Endometrial microvascular endothelial cells (primary cell): ENCODE measurements around the gene FGFRL1. TPM values are rescaled to one million over a fixed set of nuclear protein-coding genes. Genes with fewer than 3 reads are reported as not detected.
"Not testable (repeated sequence)": the region's sequence is repeated elsewhere in the genome, so short reads cannot be mapped to it uniquely, and the experiment has no call there.

Source experiments
- in situ Hi-C: cut with HindIII; loops from 2 replicates; pipeline ENCODE4 v1.10.0; 2017; ENCODE audit warnings: low sequenced_read_pairs, low pct_unique_long_range_greater_than_20kb; ENCODE audit errors: inconsistent ontology term
- total RNA-seq: library from RNA; depleted of rRNA; stranded (reverse); fragments of >200 nt; gene quantifications from one replicate; pipeline ENCODE4 v1.2.3, GENCODE V29; 2015; ENCODE audit errors: inconsistent ontology term

Gene FGFRL1
- total RNA-seq, 1 donor from 2014 or later, result 11.9 TPM

DNA sequence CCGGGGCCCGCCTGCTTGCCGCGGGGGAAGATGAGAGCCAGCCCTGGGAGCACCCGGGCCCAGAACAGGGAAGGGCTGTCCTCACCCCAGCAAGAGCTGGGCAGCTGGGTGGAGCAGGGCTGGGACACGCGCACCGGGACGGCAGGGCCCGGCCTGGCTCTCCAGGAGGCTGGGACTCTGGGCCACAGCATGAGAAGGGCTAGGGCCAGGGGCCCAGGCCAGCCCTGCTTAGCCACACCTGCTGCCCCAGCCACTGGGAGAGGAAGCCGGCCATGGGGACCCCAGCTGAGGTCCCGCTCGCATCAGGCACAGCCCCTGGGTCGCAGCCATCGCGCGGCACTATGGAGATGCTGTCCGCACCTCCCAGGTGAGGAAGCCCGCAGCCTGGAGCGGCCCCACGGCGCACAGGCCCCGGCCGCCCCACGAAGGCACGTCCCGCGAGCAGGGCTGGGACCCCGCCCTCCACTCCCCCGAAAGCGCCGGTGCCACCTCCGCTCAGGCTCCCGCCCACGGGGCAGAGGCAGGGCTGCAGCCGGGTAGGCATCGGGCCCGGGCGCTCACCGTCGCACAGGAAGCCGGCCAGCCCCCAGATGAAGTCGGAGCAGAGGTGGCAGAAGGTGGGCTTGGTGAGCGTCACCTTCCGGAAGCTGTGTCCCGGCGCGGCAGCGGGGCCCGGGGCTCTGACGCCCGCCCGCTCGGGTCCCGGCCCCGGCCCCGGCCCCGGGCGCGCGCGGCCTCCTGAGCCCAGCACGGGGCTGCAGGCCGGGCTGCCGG is 38.6 kb upstream of the FGFRL1 start:
- in situ Hi-C loops, result loop anchor here (5.0 kb wide), 1 partner anchor 41 kb away; the partner anchor contains the start of genes GAK and TMEM175

DNA sequence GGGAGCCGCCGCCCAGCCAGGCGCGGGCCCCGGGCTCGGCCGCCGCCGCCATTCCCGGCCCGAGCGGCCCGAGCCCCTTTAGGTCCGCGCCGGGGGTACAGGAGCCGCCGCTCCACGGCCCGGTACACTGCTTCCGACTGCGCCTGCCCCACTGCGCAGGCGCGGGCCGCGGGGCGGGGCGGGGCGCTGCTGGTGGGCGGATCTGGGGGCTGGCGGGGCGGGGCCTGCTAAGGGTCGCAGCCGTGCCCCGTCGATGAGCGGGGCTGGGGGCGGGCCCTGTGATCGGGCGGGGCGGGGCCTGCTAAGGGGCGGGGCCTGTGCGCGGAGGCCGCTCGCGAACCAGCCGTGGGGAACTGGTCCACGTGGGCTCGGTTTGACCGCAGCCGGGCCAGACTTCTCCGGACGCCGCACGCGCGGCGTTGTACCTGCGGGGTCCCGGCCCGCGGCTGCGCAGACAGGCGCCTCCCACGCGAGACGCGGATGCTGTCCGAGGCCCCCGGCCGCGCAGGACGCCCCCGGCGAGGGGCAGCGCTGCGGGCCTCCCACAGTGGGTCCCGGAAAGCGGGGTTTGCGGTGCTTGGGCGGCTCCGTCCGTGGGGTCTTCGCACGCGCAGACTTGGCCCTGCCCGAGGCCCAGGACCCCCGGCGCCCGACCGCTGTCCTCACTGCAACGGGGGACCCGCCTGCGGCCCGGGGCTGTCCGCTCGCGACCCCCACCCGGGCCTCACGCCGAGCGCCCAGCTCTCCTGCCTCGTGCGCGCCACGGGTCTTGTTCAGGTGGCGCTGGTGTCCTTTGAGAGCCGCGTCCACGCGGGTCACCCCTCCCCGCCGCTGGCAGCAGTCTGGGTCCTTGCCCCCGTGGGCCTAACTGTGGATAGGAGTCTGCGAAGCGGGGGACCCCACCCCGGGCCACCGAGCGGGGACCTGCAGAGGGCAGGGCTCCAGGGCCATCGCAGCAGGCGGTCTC is 37.7 kb upstream of the FGFRL1 start, which contains the start of gene DGKQ:
Gene DGKQ, minus strand, starts transcription at position 139 of the 967 bp plus-strand sequence. Its CDS starts 87 bp downstream, at position 52.
- in situ Hi-C loops, result loop anchor here (5.0 kb wide), 1 partner anchor 41 kb away; the partner anchor contains the start of genes GAK and TMEM175

DNA sequence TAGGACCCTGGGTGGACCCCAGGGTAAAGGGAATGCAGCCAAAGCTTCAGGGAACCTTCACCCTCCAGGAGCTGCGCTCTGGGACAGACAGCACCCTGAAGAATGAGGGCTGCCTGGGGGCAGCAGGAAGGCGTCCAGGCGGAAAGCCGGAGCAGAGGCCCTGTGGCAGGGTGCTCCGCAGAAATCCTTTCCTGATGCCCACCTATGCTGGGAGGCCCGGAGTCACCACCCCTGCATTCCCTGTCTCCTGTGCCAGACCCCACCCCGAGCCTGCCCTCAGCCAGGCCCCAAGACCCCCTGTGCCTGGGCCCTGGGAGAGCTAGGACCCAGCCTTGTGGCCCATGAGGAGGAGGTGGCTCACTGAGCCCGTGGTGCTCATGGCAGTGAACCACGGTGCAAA is 36.8 kb upstream of the FGFRL1 start:
- in situ Hi-C loops, result loop anchor here (5.0 kb wide), 1 partner anchor 42 kb away; the partner anchor contains the start of genes GAK and TMEM175

DNA sequence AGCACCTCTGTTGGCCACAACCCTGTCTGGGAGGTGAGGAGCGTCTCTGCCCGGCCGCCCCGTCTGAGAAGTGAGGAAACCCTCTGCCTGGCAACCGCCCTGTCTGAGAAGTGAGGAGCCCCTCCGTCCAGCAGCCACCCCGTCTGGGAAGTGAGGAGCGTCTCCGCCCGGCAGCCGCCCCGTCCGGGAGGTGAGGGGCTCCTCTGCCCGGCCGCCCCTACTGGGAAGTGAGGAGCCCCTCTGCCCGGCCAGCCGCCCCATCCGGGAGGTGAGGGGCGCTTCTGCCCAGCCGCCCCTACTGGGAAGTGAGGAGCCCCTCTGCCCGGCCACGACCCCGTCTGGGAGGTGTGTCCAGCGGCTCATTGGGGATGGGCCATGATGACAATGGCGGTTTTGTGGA is 35.4 kb upstream of the FGFRL1 start:
- in situ Hi-C loops, result not testable (repeated sequence)

DNA sequence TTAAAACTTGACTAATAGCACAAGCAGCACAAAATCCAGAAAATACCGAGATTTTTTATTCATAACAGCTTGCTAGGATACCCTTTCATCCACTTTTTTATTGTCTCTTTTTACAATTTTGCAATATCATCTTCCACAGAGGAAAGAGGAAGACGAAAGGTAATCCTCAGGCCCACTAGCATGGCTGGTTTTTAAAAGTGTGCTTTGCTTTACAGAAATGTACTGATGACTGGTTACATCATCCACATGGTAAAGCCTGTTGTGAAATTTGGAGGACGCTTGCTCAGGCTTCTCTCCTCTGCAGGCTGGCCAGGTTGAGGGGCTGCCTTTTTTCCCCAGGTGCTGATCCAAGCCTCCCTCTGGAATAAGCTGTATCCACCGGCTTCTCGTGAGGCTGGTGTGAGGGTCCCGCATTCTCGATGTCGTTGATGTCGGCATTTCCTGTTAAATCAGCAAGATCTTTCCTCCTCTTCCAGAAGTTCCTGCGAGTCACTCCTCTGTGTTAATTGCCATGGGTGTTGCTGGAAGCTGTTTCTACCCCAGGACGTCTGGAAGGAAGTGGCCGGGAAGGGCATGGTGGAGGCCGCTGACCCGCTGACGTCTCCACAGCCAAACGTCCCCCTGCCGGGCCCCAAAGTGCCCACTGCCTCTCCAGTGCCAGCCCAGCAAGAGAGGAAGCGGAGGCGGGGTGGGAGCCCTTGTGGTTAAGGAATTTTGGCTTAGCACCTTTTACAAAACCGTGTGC is 32.3 kb upstream of the FGFRL1 start:
- in situ Hi-C loops, result no loop called here

DNA sequence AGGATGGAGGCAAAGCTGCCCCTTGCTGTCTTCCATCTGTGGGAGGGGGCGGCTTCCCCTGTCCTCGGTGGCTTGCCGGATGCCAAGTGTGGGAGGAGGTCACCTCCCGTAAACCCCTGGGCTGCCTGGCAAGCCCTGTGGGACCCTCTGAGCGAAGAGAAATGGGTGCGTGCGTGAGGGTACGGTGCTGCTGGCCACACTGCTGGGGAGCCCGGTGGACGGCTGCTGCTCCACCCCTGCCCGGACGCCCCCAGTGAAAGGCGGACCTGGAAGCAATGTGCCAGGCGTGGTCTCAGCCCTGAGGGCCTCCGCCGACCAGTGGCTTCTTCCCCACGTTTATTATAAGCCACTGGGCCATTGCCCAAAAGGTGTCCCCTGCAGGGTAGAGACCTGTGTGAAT is 29.1 kb upstream of the FGFRL1 start:
- in situ Hi-C loops, result no loop called here

DNA sequence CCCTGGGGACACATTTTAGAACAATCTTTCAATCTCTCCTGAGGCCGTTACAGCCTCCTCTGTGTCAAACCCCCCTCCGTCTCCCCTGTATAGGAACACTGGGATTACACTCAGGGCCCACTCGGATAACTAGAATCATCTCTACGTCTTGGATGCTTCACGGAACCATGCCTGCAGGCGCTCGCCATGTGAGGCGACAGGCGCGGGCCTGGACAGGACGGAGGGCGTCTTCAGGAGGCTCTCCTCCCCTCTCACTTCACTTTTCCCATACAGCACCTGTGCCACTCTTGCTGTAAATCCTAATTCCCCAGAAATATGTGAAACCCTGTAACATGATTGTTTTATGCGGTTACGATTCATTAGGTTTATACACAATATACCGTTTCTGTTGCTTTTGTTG is 28.6 kb upstream of the FGFRL1 start:
- in situ Hi-C loops, result no loop called here

DNA sequence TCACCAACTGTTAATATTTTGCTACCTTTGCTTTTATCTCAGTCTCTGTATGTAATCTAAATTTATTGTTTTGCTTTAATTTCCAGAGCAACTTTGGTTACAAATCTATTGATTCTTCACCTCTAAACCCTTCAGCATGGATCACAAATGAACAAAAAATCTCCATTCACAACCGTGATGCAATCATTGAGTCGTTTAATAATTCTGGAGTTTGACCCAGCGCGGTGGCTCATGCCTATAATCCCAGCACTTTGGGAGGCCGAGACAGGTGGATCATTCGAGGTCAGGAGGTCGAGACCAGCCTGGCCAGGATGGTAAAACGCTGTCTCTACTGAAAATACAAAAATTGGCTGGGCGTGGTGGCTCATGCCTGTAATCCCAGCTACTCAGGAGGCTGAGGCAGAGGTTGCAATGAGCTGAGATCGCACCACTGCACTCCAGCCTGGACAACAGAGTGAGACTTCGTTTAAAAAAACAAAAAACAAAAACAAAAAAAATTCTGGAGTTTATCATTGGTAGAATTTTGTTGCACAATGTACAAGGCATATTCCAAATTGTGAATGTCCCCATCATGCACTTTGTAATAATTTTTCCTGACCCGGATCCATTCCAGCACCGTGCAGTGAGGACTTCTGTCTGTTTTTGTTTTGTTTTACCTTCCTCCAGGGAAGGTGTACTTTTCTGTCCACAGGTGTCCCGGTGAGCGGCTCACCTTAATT is 26.9 kb upstream of the FGFRL1 start:
- in situ Hi-C loops, result no loop called here

DNA sequence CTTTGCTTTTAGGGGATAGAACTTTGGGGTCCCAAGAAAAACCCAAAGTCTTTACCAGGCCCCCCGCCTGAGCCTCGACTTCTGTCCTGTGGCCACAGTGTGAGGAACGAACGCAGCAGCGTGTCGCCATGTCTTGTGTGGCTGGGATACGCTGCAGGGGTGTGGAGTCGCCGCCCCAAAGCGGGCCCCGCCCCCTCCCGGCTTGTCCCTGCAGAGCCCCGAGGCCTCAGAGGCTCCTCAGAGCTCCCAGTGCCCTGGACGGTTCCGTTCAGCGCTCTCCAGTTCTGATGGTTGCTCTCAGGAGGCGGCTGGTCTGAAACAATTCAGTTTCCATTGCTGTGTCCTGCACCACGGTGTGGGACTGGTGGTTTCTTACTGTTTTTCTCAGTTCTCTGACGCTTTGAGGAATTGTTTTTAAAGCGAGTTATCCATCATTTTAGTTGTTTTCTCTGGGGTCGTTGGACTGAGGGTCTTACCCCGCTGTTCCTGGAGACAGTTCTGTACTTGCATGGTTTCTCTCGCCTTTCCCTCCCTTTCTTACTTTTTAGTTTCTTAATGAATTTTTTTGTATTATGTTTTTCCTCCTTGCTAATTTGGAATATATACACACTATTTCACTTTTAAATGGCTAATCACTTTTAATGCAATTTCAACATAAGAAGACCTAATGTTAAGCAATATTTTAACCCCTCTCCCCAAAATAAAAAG is 26.1 kb upstream of the FGFRL1 start:
- in situ Hi-C loops, result no loop called here

DNA sequence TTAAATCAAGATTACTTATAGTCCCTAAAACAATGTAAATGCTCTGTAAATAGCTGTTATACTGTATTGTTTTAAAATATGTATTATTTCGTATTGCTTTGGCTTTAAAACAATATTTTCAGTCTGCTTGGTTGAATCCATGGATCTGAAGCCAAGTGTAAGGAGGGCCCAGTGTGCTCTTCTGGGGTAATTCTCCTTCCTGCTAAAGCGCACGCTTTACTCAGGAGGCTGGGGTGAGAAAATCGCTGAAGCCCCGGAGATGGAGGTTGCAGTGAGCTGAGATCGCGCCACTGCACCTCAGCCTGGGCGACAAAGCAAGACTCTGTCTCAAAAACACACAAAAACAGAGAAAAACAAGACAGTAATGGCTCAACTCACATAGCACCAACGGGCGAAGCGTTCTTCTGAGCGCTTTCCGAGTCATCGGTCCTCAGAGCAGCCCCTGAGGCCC is 25.0 kb upstream of the FGFRL1 start:
- in situ Hi-C loops, result no loop called here

DNA sequence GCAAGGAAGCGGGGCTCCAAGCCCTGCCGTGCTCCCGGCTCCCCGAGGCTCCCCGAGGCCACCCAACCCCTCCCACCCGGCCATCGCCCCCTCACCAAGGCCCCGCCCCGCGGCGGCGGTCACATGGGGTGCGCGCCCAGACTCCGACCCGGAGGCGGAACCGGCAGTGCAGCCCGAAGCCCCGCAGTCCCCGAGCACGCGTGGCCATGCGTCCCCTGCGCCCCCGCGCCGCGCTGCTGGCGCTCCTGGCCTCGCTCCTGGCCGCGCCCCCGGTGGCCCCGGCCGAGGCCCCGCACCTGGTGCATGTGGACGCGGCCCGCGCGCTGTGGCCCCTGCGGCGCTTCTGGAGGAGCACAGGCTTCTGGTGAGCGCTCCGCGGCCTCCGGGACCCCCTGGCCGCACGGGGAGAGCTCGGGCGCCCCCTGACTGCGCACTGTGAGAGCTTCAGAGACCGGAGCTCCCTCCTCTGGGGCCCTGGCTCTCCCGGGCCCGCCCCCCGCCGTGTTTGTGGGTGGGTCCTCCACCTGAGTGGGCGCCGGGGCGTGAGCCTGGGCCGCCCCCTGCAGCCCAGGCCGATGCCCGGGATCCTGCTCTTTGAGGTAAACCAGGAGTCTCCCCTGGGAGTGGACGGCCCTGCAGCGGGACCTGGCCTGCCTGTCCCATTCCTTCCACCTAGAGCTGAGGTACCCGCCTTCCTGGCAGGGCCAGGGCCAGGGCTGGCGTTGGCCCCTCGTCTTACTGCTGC is 24.4 kb upstream of the FGFRL1 start, which contains the start of gene IDUA:
Gene IDUA, plus strand, starts transcription at position 166 of the 745 bp plus-strand sequence. Its CDS starts 41 bp downstream, at position 207.
- in situ Hi-C loops, result no loop called here

DNA sequence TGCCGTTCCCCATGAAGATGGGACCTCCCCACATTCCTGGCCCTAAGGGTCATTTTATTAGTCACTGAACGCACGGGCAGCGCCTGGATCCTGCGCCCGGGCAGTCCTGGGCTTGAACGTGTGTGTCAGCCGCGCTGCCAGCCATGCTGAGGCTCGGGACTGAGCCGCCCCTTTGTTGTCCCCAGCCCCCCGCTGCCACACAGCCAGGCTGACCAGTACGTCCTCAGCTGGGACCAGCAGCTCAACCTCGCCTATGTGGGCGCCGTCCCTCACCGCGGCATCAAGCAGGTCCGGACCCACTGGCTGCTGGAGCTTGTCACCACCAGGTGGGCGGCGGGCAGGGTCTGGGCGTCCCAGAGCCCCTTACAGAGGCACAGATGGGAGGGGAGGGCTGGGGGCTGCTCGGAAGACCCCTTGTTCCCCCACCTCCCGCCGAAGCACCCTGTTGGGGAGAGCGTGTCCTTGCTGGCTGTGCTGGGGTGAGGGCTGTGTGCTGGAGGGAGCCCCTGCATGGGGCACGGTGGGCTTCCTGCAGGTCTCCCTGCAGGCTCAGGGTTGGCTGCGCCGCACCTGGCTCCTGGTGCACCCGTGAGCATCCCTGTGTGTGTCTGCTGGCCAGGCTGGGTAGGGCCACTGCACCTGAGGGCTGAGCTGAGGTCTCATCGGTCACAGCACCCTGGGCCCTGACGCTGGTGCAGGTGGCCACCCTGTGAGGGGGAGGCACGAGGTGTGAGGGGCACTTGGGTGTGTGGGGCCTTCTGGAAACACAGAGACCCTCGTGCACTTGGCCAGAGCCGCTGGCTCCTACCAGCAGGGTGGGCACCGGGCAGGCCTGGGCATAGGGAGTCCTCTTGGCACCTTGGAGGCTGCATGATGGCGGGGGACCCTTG is 23.6 kb upstream of the FGFRL1 start:
- in situ Hi-C loops, result no loop called here

DNA sequence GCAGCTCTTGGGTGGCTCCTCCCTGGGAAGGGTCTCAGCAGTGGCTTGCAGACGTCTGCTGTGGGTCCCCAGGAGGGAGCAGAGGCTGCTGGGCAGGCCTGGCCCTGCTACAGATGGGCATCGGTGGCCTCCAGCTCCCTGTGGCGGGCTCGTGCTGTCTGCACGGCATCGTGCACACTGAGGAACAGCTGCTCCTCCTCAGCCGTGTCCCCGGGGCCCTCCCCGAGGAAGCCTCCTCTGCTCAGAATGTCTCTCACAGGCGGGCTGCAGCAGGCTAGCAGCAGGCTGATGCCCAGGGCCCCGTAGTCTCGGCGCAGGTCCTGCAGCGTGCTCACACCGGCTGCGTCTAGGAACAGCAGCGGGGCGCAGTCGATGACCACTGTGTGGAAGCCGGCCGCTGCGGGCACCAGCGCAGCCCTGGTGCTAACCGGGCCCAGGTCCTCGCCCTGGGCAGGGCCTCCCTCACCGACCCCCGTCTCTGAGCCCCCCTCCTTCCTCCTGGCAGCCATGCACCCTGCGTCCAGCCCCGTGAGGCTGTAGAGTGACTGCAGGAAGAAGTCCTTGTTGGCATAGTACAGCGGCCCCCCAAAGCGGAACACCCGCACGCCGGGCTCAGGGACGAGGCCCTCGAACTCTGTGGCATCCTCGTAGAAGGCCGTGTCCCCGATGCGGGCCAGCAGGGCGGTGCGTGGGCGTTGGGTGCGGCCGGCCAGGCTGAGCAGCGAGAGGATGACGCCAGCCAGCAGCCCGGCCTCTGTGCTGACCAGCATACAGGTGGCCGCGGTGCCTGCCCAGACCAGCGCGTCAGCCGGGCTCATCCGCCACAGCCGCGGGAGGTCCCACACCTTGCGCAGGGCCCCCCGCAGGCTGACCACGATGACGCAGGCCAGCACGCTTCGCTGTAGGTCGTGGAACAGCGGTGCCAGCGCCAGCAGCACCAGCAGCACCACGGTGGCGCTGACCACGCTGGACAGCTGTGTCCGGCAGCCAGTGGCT is 22.4 kb upstream of the FGFRL1 start:
- in situ Hi-C loops, result no loop called here

DNA sequence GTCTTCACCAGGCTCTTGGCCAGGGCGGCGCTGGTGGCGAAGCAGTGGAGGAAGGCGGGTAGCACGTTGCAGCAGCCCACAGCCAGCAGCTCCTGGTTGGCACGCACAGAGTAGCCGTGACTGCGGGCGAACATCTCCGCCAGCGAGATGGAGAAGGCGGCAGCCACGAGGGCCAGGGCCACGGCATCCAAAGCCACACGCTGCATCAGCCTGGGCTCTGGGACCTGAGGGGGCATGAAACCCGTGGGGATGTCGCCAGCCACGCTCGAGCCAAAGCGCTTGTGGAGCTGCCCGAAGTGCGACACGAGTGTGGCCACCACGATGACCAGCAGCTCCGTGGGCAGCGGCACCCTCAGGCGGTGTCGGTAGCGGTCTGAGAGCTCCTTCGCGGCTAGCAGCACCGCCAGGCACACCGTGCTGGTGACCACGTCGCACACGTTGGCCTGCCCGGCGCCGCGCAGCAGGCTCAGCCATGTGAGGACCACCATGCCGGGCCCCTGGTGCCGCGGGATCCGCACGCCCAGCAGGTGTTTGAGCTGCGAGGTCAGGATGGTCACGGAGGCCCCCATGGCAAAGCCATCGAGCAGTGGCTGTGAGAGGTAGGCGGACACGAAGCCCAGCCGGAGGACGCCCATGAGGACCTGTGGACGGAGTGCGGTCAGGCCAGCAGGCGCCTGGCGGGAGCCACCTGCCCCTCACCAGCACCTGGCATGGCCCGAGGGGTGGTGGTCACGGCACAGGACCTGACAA is 21.5 kb upstream of the FGFRL1 start:
- in situ Hi-C loops, result no loop called here
